ENCODE measurements around the gene CYSTM1. TPM values are rescaled to one million over a fixed set of nuclear protein-coding genes. Genes with fewer than 3 reads are reported as not detected.

CYSTM1 gene
- total RNA-seq, 1 experiment from 2014 or later, result 43.3 TPM

GRCh38 chr5:140142246-140142645 lies 32.7 kb upstream of the CYSTM1 start:
- H3F3A ChIP-seq (ENCODE audit: low read length, unreplicated experiment), result no peaks in the 10 kb centered on the region
- ATAC-seq (no peak), DNase-seq (no peak)
- no peaks in the 10 kb centered on the region for H3K4me1 ChIP-seq (ENCODE audit: insufficient read depth, low read length)
- intact Hi-C loops (cut with micrococcal nuclease), result no loop called here
- H3K4me2 ChIP-seq (ENCODE audit: low read length), result no peak overlapping the region
- CTCF ChIA-PET, result interaction anchor here (1.1 kb wide), 1 partner anchor 66 kb away, joined by 4 read pairs; no protein-coding TSS in a partner anchor
- H3K9me2 ChIP-seq (replicated peaks; ENCODE audit: low read length), result no peaks in the 10 kb centered on the region
- no peaks in the 10 kb centered on the region for H3K9me3 ChIP-seq (ENCODE audit: low read length)
- H3K79me2 ChIP-seq (ENCODE audit: low read length), result no peaks in the 10 kb centered on the region
- POLR2A ChIA-PET (ENCODE audit: unreplicated experiment), result no interaction called here
- H3K27me3 ChIP-seq (ENCODE audit: low read length), result no peaks in the 10 kb centered on the region
- no peak overlapping the region for H3K4me3 ChIP-seq (ENCODE audit: low read length)
- H4K20me1 ChIP-seq (ENCODE audit: low read length), result no peaks in the 10 kb centered on the region
- TF ChIP-seq EZH2phosphoT487 (IDR thresholded peaks at IDR 0.05; ENCODE audit: borderline replicate concordance, low read length) (no peak), CTCF (conservative IDR thresholded peaks at IDR 0.05; ENCODE audit: low read depth, low read length) (no peak), EZH2 (IDR thresholded peaks at IDR 0.05; ENCODE audit: low read length, unreplicated experiment) (no peak)
- H2AFZ ChIP-seq (ENCODE audit: low read length), result no peak overlapping the region
- no peaks in the 10 kb centered on the region for H3K36me3 ChIP-seq (ENCODE audit: low read depth, low read length)
- H3K9ac ChIP-seq (ENCODE audit: low read length), result no peak overlapping the region
- no TSS peak for BruUV-seq (replicated peaks)
- H3K27ac ChIP-seq (ENCODE audit: low read length), result no peak overlapping the region

GRCh38 chr5:140142856-140143255 lies 32.1 kb upstream of the CYSTM1 start:
- H3F3A ChIP-seq (ENCODE audit: low read length, unreplicated experiment), result no peaks in the 10 kb centered on the region
- H3K9me2 ChIP-seq (replicated peaks; ENCODE audit: low read length), result no peaks in the 10 kb centered on the region
- no peak overlapping the region for H3K4me2 ChIP-seq (ENCODE audit: low read length)
- H3K36me3 ChIP-seq (ENCODE audit: low read depth, low read length), result no peaks in the 10 kb centered on the region
- no peak overlapping the region for H2AFZ ChIP-seq (ENCODE audit: low read length)
- no peaks in the 10 kb centered on the region for H4K20me1 ChIP-seq (ENCODE audit: low read length)
- H3K4me1 ChIP-seq (ENCODE audit: insufficient read depth, low read length), result no peaks in the 10 kb centered on the region
- CTCF ChIA-PET, result interaction anchor here (1.1 kb wide), 1 partner anchor 67 kb away, joined by 4 read pairs; no protein-coding TSS in a partner anchor
- no TSS peak for BruUV-seq (replicated peaks)
- intact Hi-C loops (cut with micrococcal nuclease), result no loop called here
- no peak for TF ChIP-seq CTCF (conservative IDR thresholded peaks at IDR 0.05; ENCODE audit: low read depth, low read length)
- TF ChIP-seq EZH2phosphoT487 (IDR thresholded peaks at IDR 0.05; ENCODE audit: borderline replicate concordance, low read length), result no peak
- TF ChIP-seq EZH2 (IDR thresholded peaks at IDR 0.05; ENCODE audit: low read length, unreplicated experiment), result no peak
- no peaks in the 10 kb centered on the region for H3K27me3 ChIP-seq (ENCODE audit: low read length)
- no peak overlapping the region for H3K9ac ChIP-seq (ENCODE audit: low read length)
- ATAC-seq (no peak), DNase-seq (no peak)
- H3K79me2 ChIP-seq (ENCODE audit: low read length), result no peaks in the 10 kb centered on the region
- H3K4me3 ChIP-seq (ENCODE audit: low read length), result no peak overlapping the region
- POLR2A ChIA-PET (ENCODE audit: unreplicated experiment), result no interaction called here
- H3K9me3 ChIP-seq (ENCODE audit: low read length), result no peaks in the 10 kb centered on the region
- H3K27ac ChIP-seq (ENCODE audit: low read length), result no peak overlapping the region

- no peak overlapping the region for H3K9ac ChIP-seq (ENCODE audit: low read length)
- no peaks in the 10 kb centered on the region for H3K9me3 ChIP-seq (ENCODE audit: low read length)
- no peak overlapping the region for H2AFZ ChIP-seq (ENCODE audit: low read length)
- no peaks in the 10 kb centered on the region for H3K79me2 ChIP-seq (ENCODE audit: low read length)
- ChIA-PET POLR2A (ENCODE audit: unreplicated experiment) (no interaction called here), CTCF (interaction anchor here (0.6 to 2.0 kb wide), 5 partner anchors 26 to 356 kb away, joined by 3 to 16 read pairs (median 3); no protein-coding TSS in a partner anchor)
- H3K4me1 ChIP-seq (ENCODE audit: insufficient read depth, low read length), result no peaks in the 10 kb centered on the region
- no peaks in the 10 kb centered on the region for H3F3A ChIP-seq (ENCODE audit: low read length, unreplicated experiment)
- TF ChIP-seq EZH2phosphoT487 (IDR thresholded peaks at IDR 0.05; ENCODE audit: borderline replicate concordance, low read length), result no peak
- TF ChIP-seq CTCF (conservative IDR thresholded peaks at IDR 0.05; ENCODE audit: low read depth, low read length), result no peak
- TF ChIP-seq EZH2 (IDR thresholded peaks at IDR 0.05; ENCODE audit: low read length, unreplicated experiment), result no peak
- no peaks in the 10 kb centered on the region for H3K27me3 ChIP-seq (ENCODE audit: low read length)
- no peak overlapping the region for H3K4me3 ChIP-seq (ENCODE audit: low read length)
- H4K20me1 ChIP-seq (ENCODE audit: low read length), result no peaks in the 10 kb centered on the region
- DNase-seq (no peak), ATAC-seq (peak; percentile 14; the same call in 1 of the 2 replicates)
- H3K9me2 ChIP-seq (replicated peaks; ENCODE audit: low read length), result no peaks in the 10 kb centered on the region
- H3K27ac ChIP-seq (ENCODE audit: low read length), result no peak overlapping the region
- no peaks in the 10 kb centered on the region for H3K36me3 ChIP-seq (ENCODE audit: low read depth, low read length)
- BruUV-seq (replicated peaks), result no TSS peak
- intact Hi-C loops (cut with micrococcal nuclease), result loop anchor here (1.0 to 2.0 kb wide), 3 partner anchors 27 to 68 kb away; no protein-coding TSS in a partner anchor
- no peak overlapping the region for H3K4me2 ChIP-seq (ENCODE audit: low read length)
Observed at GRCh38 chr5:140143521-140144258, 31.3 kb upstream of the CYSTM1 start.
